GM23338 (cell line): Measurements from ENCODE around the gene TFPI2. TPM values are rescaled to one million over a fixed set of nuclear protein-coding genes. Genes with fewer than 3 reads are reported as not detected.

Experiments used
- ATAC-seq: fragments of 200-7000 bp; cut with Tn5 transposase; 3 replicates; pipeline ENCODE4 v1.9.1; 2020
- DNase-seq: peaks from one replicate; pipeline ENCODE4 v3.0.0-alpha.2; 2015; ENCODE audit warnings: low spot score
- H2AFZ ChIP-seq: fragments of 200-600 bp; sonication (generic); 2 replicates; pipeline ENCODE4 v1.8.0; 2016; ENCODE audit warnings: antibody characterized with exemption, mild to moderate bottlenecking, moderate library complexity
- H3F3A ChIP-seq: fragments of 200-600 bp; sonication (generic); replicated peaks from 2 replicates; pipeline ENCODE4 v1.8.0; 2017; ENCODE audit warnings: antibody characterized with exemption, mixed run types, low read depth
- H3K27ac ChIP-seq: fragments of 200-600 bp; sonication (generic); 2 replicates; pipeline ENCODE4 v1.6.1; 2016; ENCODE audit warnings: low read depth
- H3K27me3 ChIP-seq: fragments of 200-600 bp; sonication (generic); 2 replicates; pipeline ENCODE4 v1.8.0; 2016; ENCODE audit warnings: mild to moderate bottlenecking, mixed run types, moderate library complexity; ENCODE audit not compliant: insufficient read depth
- H3K36me3 ChIP-seq: fragments of 200-600 bp; sonication (generic); 2 replicates; pipeline ENCODE4 v1.8.0; 2016; ENCODE audit warnings: mild to moderate bottlenecking; ENCODE audit not compliant: insufficient read depth
- H3K4me1 ChIP-seq: fragments of 200-600 bp; sonication (generic); 2 replicates; pipeline ENCODE4 v1.8.0; 2016; ENCODE audit warnings: mild to moderate bottlenecking, moderate library complexity; ENCODE audit not compliant: insufficient read depth
- H3K4me2 ChIP-seq: fragments of 200-600 bp; sonication (generic); 2 replicates; pipeline ENCODE4 v1.7.1; 2017; ENCODE audit warnings: mixed run types
- H3K4me3 ChIP-seq: fragments of 200-600 bp; sonication (generic); 2 replicates; pipeline ENCODE4 v1.6.1; 2016; ENCODE audit warnings: mixed run types
- H3K79me2 ChIP-seq: fragments of 200-600 bp; sonication (generic); replicated peaks from 2 replicates; pipeline ENCODE4 v1.8.0; 2017; ENCODE audit warnings: mild to moderate bottlenecking; ENCODE audit not compliant: insufficient read depth
- H3K9me2 ChIP-seq: fragments of 200-600 bp; sonication (generic); 2 replicates; pipeline ENCODE4 v1.8.0; 2017; ENCODE audit not compliant: insufficient read depth
- H4K20me1 ChIP-seq: fragments of 200-600 bp; sonication (generic); replicated peaks from 2 replicates; pipeline ENCODE4 v1.8.0; 2017; ENCODE audit warnings: mild to moderate bottlenecking; ENCODE audit not compliant: insufficient read depth
- H3K27ac Mint-ChIP-seq: 2 replicates; pipeline ENCODE4 v1.8.0; 2020; ENCODE audit warnings: inconsistent platforms, mild to moderate bottlenecking, moderate library complexity, mixed read lengths
- H3K27me3 Mint-ChIP-seq: 3 replicates; pipeline ENCODE4 v1.8.0; 2022; ENCODE audit warnings: low read depth, mild to moderate bottlenecking, moderate library complexity, mixed read lengths, inconsistent platforms; ENCODE audit not compliant: insufficient read depth, poor library complexity
- H3K36me3 Mint-ChIP-seq: 3 replicates; pipeline ENCODE4 v1.8.0; 2021; ENCODE audit warnings: low read depth, mild to moderate bottlenecking, inconsistent platforms, moderate library complexity, mixed read lengths
- H3K4me1 Mint-ChIP-seq: 3 replicates; pipeline ENCODE4 v1.8.0; 2020; ENCODE audit warnings: mild to moderate bottlenecking, inconsistent platforms, mixed read lengths
- H3K4me3 Mint-ChIP-seq: 3 replicates; pipeline ENCODE4 v1.8.0; 2021; ENCODE audit warnings: moderate library complexity, mild to moderate bottlenecking, inconsistent platforms, mixed read lengths
- H3K9me3 Mint-ChIP-seq: 3 replicates; pipeline ENCODE4 v1.8.0; 2020; ENCODE audit warnings: moderate library complexity, mild to moderate bottlenecking, inconsistent platforms, mixed read lengths
- EZH2 ChIP-seq: fragments of 200-600 bp; sonication (generic); IDR thresholded peaks from one replicate; pipeline ENCODE4 v1.8.0; 2017; ENCODE audit warnings: antibody characterized with exemption, mild to moderate bottlenecking, low read depth; ENCODE audit not compliant: unreplicated experiment
- EZH2phosphoT487 ChIP-seq: fragments of 200-600 bp; sonication (generic); IDR thresholded peaks from one replicate; pipeline ENCODE4 v1.8.1; 2018; ENCODE audit warnings: antibody characterized with exemption; ENCODE audit not compliant: unreplicated experiment
- NANOG ChIP-seq: IDR thresholded peaks from 2 replicates; pipeline ENCODE4 v1.6.1; 2016; ENCODE audit warnings: antibody characterized with exemption, borderline replicate concordance
- STAT1 ChIP-seq: IDR thresholded peaks from one replicate; pipeline ENCODE4 v1.6.1; 2016; ENCODE audit warnings: antibody characterized with exemption; ENCODE audit not compliant: unreplicated experiment
- ZNF114 ChIP-seq: fragments of 250-450 bp; sonication (Bioruptor Pico); IDR thresholded peaks from 2 replicates; pipeline ENCODE4 v1.5.0; 2020; ENCODE audit warnings: mild to moderate bottlenecking, moderate library complexity
- polyA plus RNA-seq: library from polyadenylated mRNA; unstranded; fragments of >200 nt; fragmentation: Nextera tagmentation; extraction: Ambion mirVana; gene quantifications from 2 replicates; pipeline ENCODE4 v1.2.1, GENCODE V29; 2016
- total RNA-seq: library from RNA; depleted of rRNA; stranded (reverse); fragments of >200 nt; shearing (Covaris generic); gene quantifications from 2 replicates; pipeline ENCODE4 v1.2.3, GENCODE V29; 2014
- TF ChIP-seq, protein P1 (sequence below), 2 experiments: fragments of 200-600 bp in 1 of 2; sonication (generic) in 1 of 2; conservative IDR thresholded peaks; 2 replicates each; pipeline versions ENCODE4 v1.5.1 to v1.6.1; 2016 to 2017; ENCODE audit warnings: antibody characterized with exemption in 2 of 2, low read depth in 2 of 2, mild to moderate bottlenecking in 2 of 2, moderate library complexity in 1 of 2
- TF ChIP-seq, protein P2 (sequence below): IDR thresholded peaks from one replicate; pipeline ENCODE4 v1.6.1; 2018; ENCODE audit warnings: antibody characterized with exemption; ENCODE audit not compliant: unreplicated experiment
- TF ChIP-seq, protein P3 (sequence below): fragments of 250-450 bp; sonication (Bioruptor Pico); IDR thresholded peaks from 2 replicates; pipeline ENCODE4 v1.5.0; 2020; ENCODE audit warnings: mild to moderate bottlenecking, moderate library complexity

Gene TFPI2
- total and polyA plus RNA-seq, 2 experiments from 2014 or later = 13.3 to 18.1 TPM

GRCh38 chr7:93931655-93932054 lies 41.1 kb upstream of the TFPI2 start (continued):
- TF ChIP-seq, protein P1, sequence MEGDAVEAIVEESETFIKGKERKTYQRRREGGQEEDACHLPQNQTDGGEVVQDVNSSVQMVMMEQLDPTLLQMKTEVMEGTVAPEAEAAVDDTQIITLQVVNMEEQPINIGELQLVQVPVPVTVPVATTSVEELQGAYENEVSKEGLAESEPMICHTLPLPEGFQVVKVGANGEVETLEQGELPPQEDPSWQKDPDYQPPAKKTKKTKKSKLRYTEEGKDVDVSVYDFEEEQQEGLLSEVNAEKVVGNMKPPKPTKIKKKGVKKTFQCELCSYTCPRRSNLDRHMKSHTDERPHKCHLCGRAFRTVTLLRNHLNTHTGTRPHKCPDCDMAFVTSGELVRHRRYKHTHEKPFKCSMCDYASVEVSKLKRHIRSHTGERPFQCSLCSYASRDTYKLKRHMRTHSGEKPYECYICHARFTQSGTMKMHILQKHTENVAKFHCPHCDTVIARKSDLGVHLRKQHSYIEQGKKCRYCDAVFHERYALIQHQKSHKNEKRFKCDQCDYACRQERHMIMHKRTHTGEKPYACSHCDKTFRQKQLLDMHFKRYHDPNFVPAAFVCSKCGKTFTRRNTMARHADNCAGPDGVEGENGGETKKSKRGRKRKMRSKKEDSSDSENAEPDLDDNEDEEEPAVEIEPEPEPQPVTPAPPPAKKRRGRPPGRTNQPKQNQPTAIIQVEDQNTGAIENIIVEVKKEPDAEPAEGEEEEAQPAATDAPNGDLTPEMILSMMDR (conservative IDR thresholded peaks at IDR 0.05; ENCODE audit: low read depth in 2 of 2) = no peak
- TF ChIP-seq EZH2phosphoT487 (no peak), STAT1 (no peak)
- TF ChIP-seq, protein P2, sequence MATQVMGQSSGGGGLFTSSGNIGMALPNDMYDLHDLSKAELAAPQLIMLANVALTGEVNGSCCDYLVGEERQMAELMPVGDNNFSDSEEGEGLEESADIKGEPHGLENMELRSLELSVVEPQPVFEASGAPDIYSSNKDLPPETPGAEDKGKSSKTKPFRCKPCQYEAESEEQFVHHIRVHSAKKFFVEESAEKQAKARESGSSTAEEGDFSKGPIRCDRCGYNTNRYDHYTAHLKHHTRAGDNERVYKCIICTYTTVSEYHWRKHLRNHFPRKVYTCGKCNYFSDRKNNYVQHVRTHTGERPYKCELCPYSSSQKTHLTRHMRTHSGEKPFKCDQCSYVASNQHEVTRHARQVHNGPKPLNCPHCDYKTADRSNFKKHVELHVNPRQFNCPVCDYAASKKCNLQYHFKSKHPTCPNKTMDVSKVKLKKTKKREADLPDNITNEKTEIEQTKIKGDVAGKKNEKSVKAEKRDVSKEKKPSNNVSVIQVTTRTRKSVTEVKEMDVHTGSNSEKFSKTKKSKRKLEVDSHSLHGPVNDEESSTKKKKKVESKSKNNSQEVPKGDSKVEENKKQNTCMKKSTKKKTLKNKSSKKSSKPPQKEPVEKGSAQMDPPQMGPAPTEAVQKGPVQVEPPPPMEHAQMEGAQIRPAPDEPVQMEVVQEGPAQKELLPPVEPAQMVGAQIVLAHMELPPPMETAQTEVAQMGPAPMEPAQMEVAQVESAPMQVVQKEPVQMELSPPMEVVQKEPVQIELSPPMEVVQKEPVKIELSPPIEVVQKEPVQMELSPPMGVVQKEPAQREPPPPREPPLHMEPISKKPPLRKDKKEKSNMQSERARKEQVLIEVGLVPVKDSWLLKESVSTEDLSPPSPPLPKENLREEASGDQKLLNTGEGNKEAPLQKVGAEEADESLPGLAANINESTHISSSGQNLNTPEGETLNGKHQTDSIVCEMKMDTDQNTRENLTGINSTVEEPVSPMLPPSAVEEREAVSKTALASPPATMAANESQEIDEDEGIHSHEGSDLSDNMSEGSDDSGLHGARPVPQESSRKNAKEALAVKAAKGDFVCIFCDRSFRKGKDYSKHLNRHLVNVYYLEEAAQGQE = no peak

DNA sequence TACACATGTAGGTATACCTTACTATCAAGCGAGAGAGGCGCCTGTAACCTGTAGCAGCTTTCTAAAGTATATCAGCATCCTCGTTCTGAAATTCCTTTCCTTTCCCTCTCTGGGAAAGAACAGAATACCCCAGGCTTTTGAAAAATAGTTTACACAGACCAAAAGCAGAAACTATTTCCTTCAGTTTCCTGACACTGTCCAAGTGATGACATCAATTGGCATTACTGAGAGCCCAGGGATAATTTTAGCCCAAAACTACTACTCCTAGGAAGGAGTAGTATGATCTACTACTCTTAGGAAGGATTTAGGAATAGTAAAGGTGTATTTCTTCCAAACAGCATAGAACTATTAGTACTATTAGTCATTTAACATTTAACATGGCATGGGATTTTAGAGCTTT lies 37.0 kb upstream of the TFPI2 start:
- ATAC-seq = no peak
- no peak for DNase-seq
- Histone ChIP-seq H4K20me1 (no peaks in the 10 kb centered on the region), H3K9me2 (no peaks in the 10 kb centered on the region), H3K27ac (no peak overlapping the region), H3F3A (no peaks in the 10 kb centered on the region), H3K4me1 (peaks cover 4% of the 10 kb centered on the region; the same call in 1 of the 2 replicates), H3K4me2 (no peak overlapping the region), H3K4me3 (no peak overlapping the region), H3K36me3 (no peaks in the 10 kb centered on the region), H3K79me2 (no peaks in the 10 kb centered on the region), H3K27me3 (peaks cover under 1% of the 10 kb centered on the region; the same call in 1 of the 2 replicates), H2AFZ (no peak overlapping the region)
- Mint-ChIP-seq H3K9me3 (no peaks in the 10 kb centered on the region), H3K27me3 (no peaks in the 10 kb centered on the region), H3K4me1 (no peaks in the 10 kb centered on the region), H3K4me3 (no peak overlapping the region), H3K27ac (no peak overlapping the region), H3K36me3 (no peaks in the 10 kb centered on the region)
- TF ChIP-seq EZH2 (no peak), NANOG (no peak), STAT1 (no peak), ZNF114 (CRISPR knock-in tag) (no peak)
- TF ChIP-seq, protein P2 = no peak
- TF ChIP-seq, protein P3, sequence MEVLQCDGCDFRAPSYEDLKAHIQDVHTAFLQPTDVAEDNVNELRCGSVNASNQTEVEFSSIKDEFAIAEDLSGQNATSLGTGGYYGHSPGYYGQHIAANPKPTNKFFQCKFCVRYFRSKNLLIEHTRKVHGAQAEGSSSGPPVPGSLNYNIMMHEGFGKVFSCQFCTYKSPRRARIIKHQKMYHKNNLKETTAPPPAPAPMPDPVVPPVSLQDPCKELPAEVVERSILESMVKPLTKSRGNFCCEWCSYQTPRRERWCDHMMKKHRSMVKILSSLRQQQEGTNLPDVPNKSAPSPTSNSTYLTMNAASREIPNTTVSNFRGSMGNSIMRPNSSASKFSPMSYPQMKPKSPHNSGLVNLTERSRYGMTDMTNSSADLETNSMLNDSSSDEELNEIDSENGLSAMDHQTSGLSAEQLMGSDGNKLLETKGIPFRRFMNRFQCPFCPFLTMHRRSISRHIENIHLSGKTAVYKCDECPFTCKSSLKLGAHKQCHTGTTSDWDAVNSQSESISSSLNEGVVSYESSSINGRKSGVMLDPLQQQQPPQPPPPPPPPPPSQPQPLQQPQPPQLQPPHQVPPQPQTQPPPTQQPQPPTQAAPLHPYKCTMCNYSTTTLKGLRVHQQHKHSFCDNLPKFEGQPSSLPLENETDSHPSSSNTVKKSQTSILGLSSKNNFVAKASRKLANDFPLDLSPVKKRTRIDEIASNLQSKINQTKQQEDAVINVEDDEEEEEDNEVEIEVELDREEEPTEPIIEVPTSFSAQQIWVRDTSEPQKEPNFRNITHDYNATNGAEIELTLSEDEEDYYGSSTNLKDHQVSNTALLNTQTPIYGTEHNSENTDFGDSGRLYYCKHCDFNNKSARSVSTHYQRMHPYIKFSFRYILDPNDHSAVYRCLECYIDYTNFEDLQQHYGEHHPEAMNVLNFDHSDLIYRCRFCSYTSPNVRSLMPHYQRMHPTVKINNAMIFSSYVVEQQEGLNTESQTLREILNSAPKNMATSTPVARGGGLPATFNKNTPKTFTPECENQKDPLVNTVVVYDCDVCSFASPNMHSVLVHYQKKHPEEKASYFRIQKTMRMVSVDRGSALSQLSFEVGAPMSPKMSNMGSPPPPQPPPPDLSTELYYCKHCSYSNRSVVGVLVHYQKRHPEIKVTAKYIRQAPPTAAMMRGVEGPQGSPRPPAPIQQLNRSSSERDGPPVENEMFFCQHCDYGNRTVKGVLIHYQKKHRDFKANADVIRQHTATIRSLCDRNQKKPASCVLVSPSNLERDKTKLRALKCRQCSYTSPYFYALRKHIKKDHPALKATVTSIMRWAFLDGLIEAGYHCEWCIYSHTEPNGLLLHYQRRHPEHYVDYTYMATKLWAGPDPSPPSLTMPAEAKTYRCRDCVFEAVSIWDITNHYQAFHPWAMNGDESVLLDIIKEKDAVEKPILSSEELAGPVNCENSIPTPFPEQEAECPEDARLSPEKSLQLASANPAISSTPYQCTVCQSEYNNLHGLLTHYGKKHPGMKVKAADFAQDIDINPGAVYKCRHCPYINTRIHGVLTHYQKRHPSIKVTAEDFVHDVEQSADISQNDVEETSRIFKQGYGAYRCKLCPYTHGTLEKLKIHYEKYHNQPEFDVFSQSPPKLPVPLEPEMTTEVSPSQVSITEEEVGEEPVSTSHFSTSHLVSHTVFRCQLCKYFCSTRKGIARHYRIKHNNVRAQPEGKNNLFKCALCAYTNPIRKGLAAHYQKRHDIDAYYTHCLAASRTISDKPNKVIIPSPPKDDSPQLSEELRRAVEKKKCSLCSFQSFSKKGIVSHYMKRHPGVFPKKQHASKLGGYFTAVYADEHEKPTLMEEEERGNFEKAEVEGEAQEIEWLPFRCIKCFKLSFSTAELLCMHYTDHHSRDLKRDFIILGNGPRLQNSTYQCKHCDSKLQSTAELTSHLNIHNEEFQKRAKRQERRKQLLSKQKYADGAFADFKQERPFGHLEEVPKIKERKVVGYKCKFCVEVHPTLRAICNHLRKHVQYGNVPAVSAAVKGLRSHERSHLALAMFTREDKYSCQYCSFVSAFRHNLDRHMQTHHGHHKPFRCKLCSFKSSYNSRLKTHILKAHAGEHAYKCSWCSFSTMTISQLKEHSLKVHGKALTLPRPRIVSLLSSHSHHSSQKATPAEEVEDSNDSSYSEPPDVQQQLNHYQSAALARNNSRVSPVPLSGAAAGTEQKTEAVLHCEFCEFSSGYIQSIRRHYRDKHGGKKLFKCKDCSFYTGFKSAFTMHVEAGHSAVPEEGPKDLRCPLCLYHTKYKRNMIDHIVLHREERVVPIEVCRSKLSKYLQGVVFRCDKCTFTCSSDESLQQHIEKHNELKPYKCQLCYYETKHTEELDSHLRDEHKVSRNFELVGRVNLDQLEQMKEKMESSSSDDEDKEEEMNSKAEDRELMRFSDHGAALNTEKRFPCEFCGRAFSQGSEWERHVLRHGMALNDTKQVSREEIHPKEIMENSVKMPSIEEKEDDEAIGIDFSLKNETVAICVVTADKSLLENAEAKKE = no peak
